Right ventricle myocardium superior (tissue), 1 donor: ENCODE data around the gene GRM8. TPM values are rescaled to one million over a fixed set of nuclear protein-coding genes. Genes with fewer than 3 reads are reported as not detected.

Source experiments
- ATAC-seq: fragments of 200-7000 bp; cut with Tn5 transposase; one replicate; pipeline ENCODE4 v1.9.1; 2020; ENCODE audit warnings: mild to moderate bottlenecking; ENCODE audit not compliant: poor library complexity
- DNase-seq: peaks from one replicate; pipeline ENCODE4 v3.0.0-alpha.2; 2020
- intact Hi-C: fragments of 100-400 bp; cut with DNase I; formaldehyde crosslinking; loops from one replicate; pipeline ENCODE4 v1.11.2; 2022
- total RNA-seq: library from RNA; stranded (reverse); fragmentation: NEBNext Ultra II Directional; extraction: Animal tissue kit (Norgen Biotek cat#: 25700); gene quantifications from one replicate; pipeline ENCODE4 v1.2.1, GENCODE V29; 2021
- donor health status: DM: no; HTN: yes; CAD: no; lungs with severe emphysema.

Gene GRM8
- total RNA-seq, 1 donor from 2014 or later, result not detected

GRCh38 chr7:126803990-126804389, 448.8 kb downstream of the GRM8 start:
- DNase-seq, result no peak
- intact Hi-C loops, result no loop called here
- ATAC-seq, result no peak

GRCh38 chr7:126803060-126803665, 449.6 kb downstream of the GRM8 start:
- peak; percentile 48 for ATAC-seq
- intact Hi-C loops, result no loop called here

GRCh38 chr7:126801733-126802132, 451.0 kb downstream of the GRM8 start:
- DNase-seq, result no peak
- ATAC-seq, result no peak
- intact Hi-C loops, result no loop called here

More at GRCh38 chr7:126803060-126803665, 449.6 kb downstream of the GRM8 start:
- DNase-seq, result no peak

GRCh38 chr7:126799541-126799940, 453.2 kb downstream of the GRM8 start:
- DNase-seq (no peak), ATAC-seq (no peak)
- intact Hi-C loops, result no loop called here

- intact Hi-C loops, result no loop called here
- ATAC-seq (no peak), DNase-seq (no peak)
These were observed 460.2 kb downstream of the GRM8 start for GRCh38 chr7:126792521-126792920.

- no peak for ATAC-seq
These were observed 461.4 kb downstream of the GRM8 start for GRCh38 chr7:126791306-126791705.

GRCh38 chr7:126790763-126791162, 462.0 kb downstream of the GRM8 start:
- DNase-seq, result no peak
- no peak for ATAC-seq
- intact Hi-C loops, result no loop called here

More at GRCh38 chr7:126791306-126791705, 461.4 kb downstream of the GRM8 start:
- DNase-seq, result no peak
- intact Hi-C loops, result no loop called here

- no peak for DNase-seq
- no peak for ATAC-seq
- intact Hi-C loops, result no loop called here
These were observed 469.1 kb downstream of the GRM8 start for GRCh38 chr7:126783613-126784012.

GRCh38 chr7:126780993-126781392, 471.7 kb downstream of the GRM8 start:
- intact Hi-C loops, result no loop called here
- DNase-seq (no peak), ATAC-seq (no peak)

- DNase-seq (no peak), ATAC-seq (no peak)
- intact Hi-C loops, result no loop called here
These were observed 474.6 kb downstream of the GRM8 start for GRCh38 chr7:126778101-126778500.

GRCh38 chr7:126776498-126776897, 476.2 kb downstream of the GRM8 start:
- ATAC-seq, result no peak
- DNase-seq, result no peak
- intact Hi-C loops, result no loop called here

GRCh38 chr7:126774077-126774476, 478.7 kb downstream of the GRM8 start:
- intact Hi-C loops, result no loop called here
- DNase-seq (no peak), ATAC-seq (no peak)

GRCh38 chr7:126768836-126769235, 483.9 kb downstream of the GRM8 start:
- ATAC-seq (no peak), DNase-seq (no peak)
- intact Hi-C loops, result no loop called here

GRCh38 chr7:126760914-126761577, 491.7 kb downstream of the GRM8 start:
- intact Hi-C loops, result no loop called here
- no peak for DNase-seq
- ATAC-seq, result no peak

GRCh38 chr7:126755381-126755780, 497.4 kb downstream of the GRM8 start:
- no peak for ATAC-seq
- no peak for DNase-seq
- intact Hi-C loops, result no loop called here

- ATAC-seq (no peak), DNase-seq (no peak)
- intact Hi-C loops, result no loop called here
These were observed 502.4 kb downstream of the GRM8 start for GRCh38 chr7:126750207-126750911.

- no peak for ATAC-seq
- intact Hi-C loops, result no loop called here
These were observed 523.8 kb downstream of the GRM8 start for GRCh38 chr7:126728967-126729366.

GRCh38 chr7:126727930-126728391, 524.8 kb downstream of the GRM8 start:
- DNase-seq (no peak), ATAC-seq (no peak)
- intact Hi-C loops, result no loop called here

More at GRCh38 chr7:126728967-126729366, 523.8 kb downstream of the GRM8 start:
- no peak for DNase-seq

GRCh38 chr7:126723966-126724544, 528.7 kb downstream of the GRM8 start:
- intact Hi-C loops, result no loop called here
- no peak for DNase-seq
- no peak for ATAC-seq
